Nephron (organoid): ENCODE measurements around the gene MARVELD1.
A peak's percentile ranks its signal among the peaks of the same experiment; 100 is the strongest.

ENCODE experiments used
- H3K27ac Mint-ChIP-seq, 3 experiments: 2 replicates each; pipeline ENCODE4 v1.8.0; 2020; ENCODE audit warnings: mixed read lengths in 3 of 3, mild to moderate bottlenecking in 2 of 3, moderate library complexity in 1 of 3
- H3K27me3 Mint-ChIP-seq: 2 replicates; pipeline ENCODE4 v1.8.0; 2021; ENCODE audit warnings: low read depth, mild to moderate bottlenecking, moderate library complexity, mixed read lengths
- H3K36me3 Mint-ChIP-seq: 2 replicates; pipeline ENCODE4 v1.8.0; 2020; ENCODE audit warnings: low read depth, mixed read lengths
- H3K4me1 Mint-ChIP-seq: 2 replicates; pipeline ENCODE4 v1.8.0; 2020; ENCODE audit warnings: mixed read lengths
- H3K4me3 Mint-ChIP-seq, 3 experiments: 2 replicates each; pipeline ENCODE4 v1.8.0; 2020; ENCODE audit warnings: mild to moderate bottlenecking in 3 of 3, mixed read lengths in 3 of 3, moderate library complexity in 2 of 3
- H3K9me3 Mint-ChIP-seq: 2 replicates; pipeline ENCODE4 v1.8.0; 2020; ENCODE audit warnings: mixed read lengths
- CTCF ChIP-seq, 3 experiments: fragments of 200-600 bp; sonication (generic); IDR thresholded peaks; one replicate each; pipeline ENCODE4 v1.5.0; 2021; ENCODE audit warnings: antibody characterized with exemption in 3 of 3; ENCODE audit not compliant: unreplicated experiment in 3 of 3

Gene MARVELD1

GRCh38 chr10:97701438-97702069 is 12.0 kb upstream of the MARVELD1 start:
- no peak overlapping the region for H3K4me3 Mint-ChIP-seq
- H3K4me1 Mint-ChIP-seq, result no peaks in the 10 kb centered on the region
- H3K36me3 Mint-ChIP-seq, result no peaks in the 10 kb centered on the region
- H3K27me3 Mint-ChIP-seq, result peaks cover 12% of the 10 kb centered on the region
- no peak overlapping the region for H3K27ac Mint-ChIP-seq
- H3K9me3 Mint-ChIP-seq, result no peaks in the 10 kb centered on the region
- peak; percentile 76 to 86 (median 83) for TF ChIP-seq CTCF (IDR thresholded peaks at IDR 0.05; ENCODE audit: unreplicated experiment in 3 of 3)

GRCh38 chr10:97703398-97704067 is 10.0 kb upstream of the MARVELD1 start:
- Mint-ChIP-seq H3K9me3 (no peaks in the 10 kb centered on the region), H3K27ac (no peak overlapping the region), H3K36me3 (no peaks in the 10 kb centered on the region), H3K4me1 (peaks cover 6% of the 10 kb centered on the region), H3K27me3 (peaks cover 12% of the 10 kb centered on the region), H3K4me3 (no peak overlapping the region)
- no peak for TF ChIP-seq CTCF (IDR thresholded peaks at IDR 0.05; ENCODE audit: unreplicated experiment in 3 of 3)

- peaks cover 12% of the 10 kb centered on the region for H3K27me3 Mint-ChIP-seq
- H3K4me1 Mint-ChIP-seq, result peaks cover 9% of the 10 kb centered on the region
- H3K36me3 Mint-ChIP-seq, result no peaks in the 10 kb centered on the region
- TF ChIP-seq CTCF (IDR thresholded peaks at IDR 0.05; ENCODE audit: unreplicated experiment in 3 of 3), result no peak
- no peak overlapping the region for H3K27ac Mint-ChIP-seq
- no peaks in the 10 kb centered on the region for H3K9me3 Mint-ChIP-seq
- H3K4me3 Mint-ChIP-seq, result no peak overlapping the region
Observed at GRCh38 chr10:97704341-97704740, 9.2 kb upstream of the MARVELD1 start.

GRCh38 chr10:97705006-97705670 is 8.4 kb upstream of the MARVELD1 start:
- no peak overlapping the region for H3K27ac Mint-ChIP-seq
- no peak for TF ChIP-seq CTCF (IDR thresholded peaks at IDR 0.05; ENCODE audit: unreplicated experiment in 3 of 3)
- H3K27me3 Mint-ChIP-seq, result peaks cover 7% of the 10 kb centered on the region
- no peaks in the 10 kb centered on the region for H3K36me3 Mint-ChIP-seq
- H3K4me3 Mint-ChIP-seq, result no peak overlapping the region
- peaks cover 16% of the 10 kb centered on the region for H3K4me1 Mint-ChIP-seq
- H3K9me3 Mint-ChIP-seq, result no peaks in the 10 kb centered on the region

- Mint-ChIP-seq H3K36me3 (no peaks in the 10 kb centered on the region), H3K27ac (no peak overlapping the region), H3K9me3 (no peaks in the 10 kb centered on the region), H3K4me3 (no peak overlapping the region), H3K27me3 (peaks cover 10% of the 10 kb centered on the region), H3K4me1 (peaks cover 16% of the 10 kb centered on the region)
- TF ChIP-seq CTCF (IDR thresholded peaks at IDR 0.05; ENCODE audit: unreplicated experiment in 3 of 3), result no peak
Observed at GRCh38 chr10:97707134-97707861, 6.2 kb upstream of the MARVELD1 start.
